ENCODE measurements around the gene NTHL1. TPM values are rescaled to one million over a fixed set of nuclear protein-coding genes. Genes with fewer than 3 reads are reported as not detected.

NTHL1 gene
- total and polyA plus RNA-seq, 2 of the 13 experiments (the other 11 are each of a cell fraction or from before 2014, with no cell fraction given): 47.5 to 64.9 TPM

DNA sequence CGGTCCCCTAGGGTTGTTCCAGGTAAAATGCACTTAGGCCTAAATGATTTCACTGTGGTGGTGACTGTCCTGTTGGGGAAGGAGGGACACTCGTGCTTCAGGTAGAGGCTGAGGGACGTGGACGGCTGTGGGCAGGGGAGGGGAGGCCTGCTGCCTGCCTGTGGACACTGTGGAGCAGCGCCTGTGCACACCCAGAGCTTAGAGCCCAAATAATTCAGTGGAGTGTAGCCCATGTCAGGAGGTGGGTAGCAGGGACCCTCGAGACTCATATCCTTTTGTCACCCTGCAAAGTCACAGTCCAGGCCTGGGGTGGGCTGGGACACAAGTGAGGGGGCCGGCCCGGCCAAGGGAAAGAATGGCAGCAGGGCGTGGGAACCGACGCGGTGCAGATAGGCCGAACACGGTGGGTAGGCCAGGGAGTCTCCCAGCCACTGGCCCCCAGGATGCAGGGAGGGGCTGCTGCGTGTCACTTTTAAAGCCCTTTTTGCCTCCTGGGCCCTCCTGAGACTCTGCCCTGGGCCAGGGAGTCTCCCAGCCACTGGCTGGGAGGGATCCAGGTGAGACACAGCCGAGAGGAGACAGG lies 21.7 kb downstream of the NTHL1 start (continued):
- TF ChIP-seq ZNF800 (CRISPR knock-in tag; IDR thresholded peaks at IDR 0.05) (no peak), ARID2 (CRISPR knock-in tag; IDR thresholded peaks at IDR 0.05; ENCODE audit: borderline replicate concordance) (no peak), ZFP41 (CRISPR knock-in tag; IDR thresholded peaks at IDR 0.05; ENCODE audit: borderline replicate concordance) (no peak), PPARG (CRISPR knock-in tag; conservative IDR thresholded peaks at IDR 0.05) (no peak), ZXDC (CRISPR knock-in tag; IDR thresholded peaks at IDR 0.05) (no peak), HIVEP1 (CRISPR knock-in tag; IDR thresholded peaks at IDR 0.05) (peak; percentile 17; the same call in 1 of the 2 replicates), ZNF33B (CRISPR knock-in tag; IDR thresholded peaks at IDR 0.05) (no peak), SRSF1 (optimal IDR thresholded peaks at IDR 0.05; ENCODE audit: low read depth, low read length) (peak; percentile 85), ZNF557 (CRISPR knock-in tag; IDR thresholded peaks at IDR 0.05) (no peak), ZSCAN25 (CRISPR knock-in tag; IDR thresholded peaks at IDR 0.05) (no peak), ZFX (CRISPR knock-in tag; IDR thresholded peaks at IDR 0.05; ENCODE audit: low read depth) (peak; percentile 57), KDM5A (IDR thresholded peaks at IDR 0.05; ENCODE audit: borderline replicate concordance, low read length) (no peak), ZNF563 (CRISPR knock-in tag; IDR thresholded peaks at IDR 0.05) (0 out of 2 replicates have a peak, but pooled peaks have one; percentile 37), CHD4 (IDR thresholded peaks at IDR 0.05; ENCODE audit: borderline replicate concordance, low read length) (no peak), KDM1A (CRISPR knock-in tag; IDR thresholded peaks at IDR 0.05) (no peak), GTF3A (CRISPR knock-in tag; conservative IDR thresholded peaks at IDR 0.05) (no peak), FUBP1 (CRISPR knock-in tag; IDR thresholded peaks at IDR 0.05; ENCODE audit: borderline replicate concordance) (no peak), KAT2B (IDR thresholded peaks at IDR 0.05; ENCODE audit: borderline replicate concordance, low read depth, low read length) (no peak), HINFP (CRISPR knock-in tag; IDR thresholded peaks at IDR 0.05; ENCODE audit: low read depth) (no peak), BRD4 (CRISPR knock-in tag; IDR thresholded peaks at IDR 0.05) (no peak)
- TF ChIP-seq, protein P1, sequence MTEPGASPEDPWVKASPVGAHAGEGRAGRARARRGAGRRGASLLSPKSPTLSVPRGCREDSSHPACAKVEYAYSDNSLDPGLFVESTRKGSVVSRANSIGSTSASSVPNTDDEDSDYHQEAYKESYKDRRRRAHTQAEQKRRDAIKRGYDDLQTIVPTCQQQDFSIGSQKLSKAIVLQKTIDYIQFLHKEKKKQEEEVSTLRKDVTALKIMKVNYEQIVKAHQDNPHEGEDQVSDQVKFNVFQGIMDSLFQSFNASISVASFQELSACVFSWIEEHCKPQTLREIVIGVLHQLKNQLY (CRISPR knock-in tag; IDR thresholded peaks at IDR 0.05): no peak
